HepG2 (cell line): Measurements from ENCODE around the gene NFIC. TPM values are rescaled to one million over a fixed set of nuclear protein-coding genes. Genes with fewer than 3 reads are reported as not detected.

Source experiments
- BRD4 ChIP-seq: sonication (generic); formaldehyde crosslinking; IDR thresholded peaks from 2 replicates; pipeline ENCODE4 v1.4.0; 2020; ENCODE audit warnings: missing genetic modification reagents
- FOXC1 ChIP-seq: sonication (generic); formaldehyde crosslinking; IDR thresholded peaks from 2 replicates; pipeline ENCODE4 v1.8.0; 2022; ENCODE audit warnings: mild to moderate bottlenecking, missing genetic modification reagents, borderline replicate concordance
- MAFG ChIP-seq: sonication (generic); formaldehyde crosslinking; IDR thresholded peaks from 2 replicates; pipeline ENCODE4 v1.5.1; 2020; ENCODE audit warnings: mild to moderate bottlenecking, missing genetic modification reagents
- RXRB ChIP-seq: IDR thresholded peaks from 2 replicates; pipeline ENCODE4 v1.6.1; 2016; ENCODE audit warnings: borderline replicate concordance, missing genetic modification reagents, missing compliant biosample characterization
- TIGD3 ChIP-seq: sonication (generic); formaldehyde crosslinking; IDR thresholded peaks from 2 replicates; pipeline ENCODE4 v1.5.1; 2020; ENCODE audit warnings: mild to moderate bottlenecking, missing genetic modification reagents, borderline replicate concordance
- ZNF589 ChIP-seq: sonication (generic); formaldehyde crosslinking; conservative IDR thresholded peaks from 2 replicates; pipeline ENCODE4 v1.8.0; 2022; ENCODE audit warnings: mild to moderate bottlenecking, moderate library complexity, missing genetic modification reagents
- polyA plus RNA-seq, 8 experiments: library from polyadenylated mRNA; depleted of rRNA in 3 of 8; stranded (reverse) in 7 of 8; unstranded in 1 of 8; fragments of >200 nt; fragmentation: Illumina TruSeq in 4 of 8; extraction: Trizol in 4 of 8; gene quantifications; 2 replicates each; pipeline versions ENCODE4 v1.2.1 to v1.2.3, GENCODE V29; 2011 to 2016; ENCODE audit warnings: low read depth in 4 of 8, missing spikeins in 1 of 8, mixed read lengths in 1 of 8; ENCODE audit not compliant: insufficient read depth in 1 of 8
- total RNA-seq, 5 experiments: library from RNA; depleted of rRNA; stranded (reverse); fragments of >200 nt; fragmentation: Illumina TruSeq; extraction: Trizol; gene quantifications; 2 replicates each; pipeline ENCODE4 v1.2.3, GENCODE V29; 2016; ENCODE audit warnings: low read depth in 1 of 5
- TF ChIP-seq, protein P1 (sequence below): IDR thresholded peaks from 2 replicates; pipeline ENCODE4 v1.6.1; 2012; ENCODE audit warnings: low read length, improper control_type of control experiment

The NFIC gene
- total and polyA plus RNA-seq, 2 of the 13 experiments (the other 11 are each of a cell fraction or from before 2014, with no cell fraction given) = 1.3 to 2.5 TPM

GRCh38 chr19:3420244-3420755 lies 53.9 kb downstream of the NFIC start (continued):
- TF ChIP-seq, protein P1, sequence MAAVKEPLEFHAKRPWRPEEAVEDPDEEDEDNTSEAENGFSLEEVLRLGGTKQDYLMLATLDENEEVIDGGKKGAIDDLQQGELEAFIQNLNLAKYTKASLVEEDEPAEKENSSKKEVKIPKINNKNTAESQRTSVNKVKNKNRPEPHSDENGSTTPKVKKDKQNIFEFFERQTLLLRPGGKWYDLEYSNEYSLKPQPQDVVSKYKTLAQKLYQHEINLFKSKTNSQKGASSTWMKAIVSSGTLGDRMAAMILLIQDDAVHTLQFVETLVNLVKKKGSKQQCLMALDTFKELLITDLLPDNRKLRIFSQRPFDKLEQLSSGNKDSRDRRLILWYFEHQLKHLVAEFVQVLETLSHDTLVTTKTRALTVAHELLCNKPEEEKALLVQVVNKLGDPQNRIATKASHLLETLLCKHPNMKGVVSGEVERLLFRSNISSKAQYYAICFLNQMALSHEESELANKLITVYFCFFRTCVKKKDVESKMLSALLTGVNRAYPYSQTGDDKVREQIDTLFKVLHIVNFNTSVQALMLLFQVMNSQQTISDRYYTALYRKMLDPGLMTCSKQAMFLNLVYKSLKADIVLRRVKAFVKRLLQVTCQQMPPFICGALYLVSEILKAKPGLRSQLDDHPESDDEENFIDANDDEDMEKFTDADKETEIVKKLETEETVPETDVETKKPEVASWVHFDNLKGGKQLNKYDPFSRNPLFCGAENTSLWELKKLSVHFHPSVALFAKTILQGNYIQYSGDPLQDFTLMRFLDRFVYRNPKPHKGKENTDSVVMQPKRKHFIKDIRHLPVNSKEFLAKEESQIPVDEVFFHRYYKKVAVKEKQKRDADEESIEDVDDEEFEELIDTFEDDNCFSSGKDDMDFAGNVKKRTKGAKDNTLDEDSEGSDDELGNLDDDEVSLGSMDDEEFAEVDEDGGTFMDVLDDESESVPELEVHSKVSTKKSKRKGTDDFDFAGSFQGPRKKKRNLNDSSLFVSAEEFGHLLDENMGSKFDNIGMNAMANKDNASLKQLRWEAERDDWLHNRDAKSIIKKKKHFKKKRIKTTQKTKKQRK = no peak
- no peak for TF ChIP-seq MAFG (CRISPR knock-in tag)
- TF ChIP-seq FOXC1 (CRISPR knock-in tag) = no peak
- TF ChIP-seq RXRB (CRISPR knock-in tag) = no peak
- no peak for TF ChIP-seq BRD4
- TF ChIP-seq TIGD3 (CRISPR knock-in tag) = no peak
- TF ChIP-seq ZNF589 (CRISPR knock-in tag) = no peak
